ENCODE results near the gene OTOS. TPM values are rescaled to one million over a fixed set of nuclear protein-coding genes. Genes with fewer than 3 reads are reported as not detected.

OTOS gene
- not detected for total RNA-seq
- long read RNA-seq = 0 reads

GRCh38 chr2:240140511-240140910 is at the start of gene OTOS:
OTOS (minus strand) TSS chr2:240140658; CDS start chr2:240140326, 332 bp downstream.
- Histone ChIP-seq H3K4me1 (peaks cover 1% of the 10 kb centered on the region), H3K4me3 (no peak within 1 kb of the TSS), H3K27me3 (no peaks in the 10 kb centered on the region), H3K36me3 (no peaks in the 10 kb centered on the region), H3K9me3 (no peaks in the 10 kb centered on the region), H3K27ac (no peak within 1 kb of the TSS)
- DNase-seq (no peak), ATAC-seq (no peak)
- intact Hi-C loops (cut with DNase I) = no loop called here
- TF ChIP-seq CTCF (IDR thresholded peaks at IDR 0.05) = no peak

GRCh38 chr2:240189686-240190085 is 49.2 kb upstream of the OTOS start:
- intact Hi-C loops (cut with DNase I) = no loop called here
- ATAC-seq (no peak), DNase-seq (peak; percentile 54)
- no peaks in the 10 kb centered on the region for H3K36me3 ChIP-seq
- peaks cover 5% of the 10 kb centered on the region for H3K9me3 ChIP-seq
- no peak overlapping the region for H3K4me3 ChIP-seq
- H3K27me3 ChIP-seq = no peaks in the 10 kb centered on the region
- H3K27ac ChIP-seq = no peak overlapping the region
- TF ChIP-seq CTCF (IDR thresholded peaks at IDR 0.05) = no peak
- H3K4me1 ChIP-seq = no peaks in the 10 kb centered on the region

GRCh38 chr2:240187989-240188590 is 47.6 kb upstream of the OTOS start:
- DNase-seq (peak; percentile 21), ATAC-seq (no peak)

GRCh38 chr2:240186191-240186725 is 45.8 kb upstream of the OTOS start:
- Histone ChIP-seq H3K27ac (no peak overlapping the region), H3K4me3 (no peak overlapping the region), H3K27me3 (peaks cover 4% of the 10 kb centered on the region), H3K4me1 (no peaks in the 10 kb centered on the region), H3K36me3 (no peaks in the 10 kb centered on the region), H3K9me3 (peaks cover 5% of the 10 kb centered on the region)
- peak; percentile 36 for DNase-seq
- no peak for ATAC-seq
- no peak for TF ChIP-seq CTCF (IDR thresholded peaks at IDR 0.05)
- intact Hi-C loops (cut with DNase I) = no loop called here

More at GRCh38 chr2:240187989-240188590, 47.6 kb upstream of the OTOS start:
- intact Hi-C loops (cut with DNase I) = no loop called here
- peaks cover 5% of the 10 kb centered on the region for H3K9me3 ChIP-seq
- no peak for TF ChIP-seq CTCF (IDR thresholded peaks at IDR 0.05)
- no peaks in the 10 kb centered on the region for H3K36me3 ChIP-seq
- no peaks in the 10 kb centered on the region for H3K4me1 ChIP-seq
- no peak overlapping the region for H3K27ac ChIP-seq
- H3K27me3 ChIP-seq = peaks cover 4% of the 10 kb centered on the region
- H3K4me3 ChIP-seq = no peak overlapping the region

GRCh38 chr2:240184656-240185055 is 44.2 kb upstream of the OTOS start:
- Histone ChIP-seq H3K9me3 (peaks cover 5% of the 10 kb centered on the region), H3K36me3 (no peaks in the 10 kb centered on the region), H3K4me3 (no peak overlapping the region), H3K27ac (no peak overlapping the region), H3K4me1 (no peaks in the 10 kb centered on the region), H3K27me3 (peaks cover 4% of the 10 kb centered on the region)
- intact Hi-C loops (cut with DNase I) = no loop called here
- ATAC-seq (no peak), DNase-seq (peak; percentile 16)
- no peak for TF ChIP-seq CTCF (IDR thresholded peaks at IDR 0.05)
